ENCODE data around the gene CLDN4. TPM values are rescaled to one million over a fixed set of nuclear protein-coding genes. Genes with fewer than 3 reads are reported as not detected.

The CLDN4 gene
- total and polyA plus RNA-seq, 2 experiments from 2014 or later = 11.6 to 19.4 TPM

- no peak for TF ChIP-seq EZH2 (IDR thresholded peaks at IDR 0.05; ENCODE audit: low read depth, unreplicated experiment)
Measured at GRCh38 chr7:73879977-73880681, 49.3 kb downstream of the CLDN4 start (continued).

DNA sequence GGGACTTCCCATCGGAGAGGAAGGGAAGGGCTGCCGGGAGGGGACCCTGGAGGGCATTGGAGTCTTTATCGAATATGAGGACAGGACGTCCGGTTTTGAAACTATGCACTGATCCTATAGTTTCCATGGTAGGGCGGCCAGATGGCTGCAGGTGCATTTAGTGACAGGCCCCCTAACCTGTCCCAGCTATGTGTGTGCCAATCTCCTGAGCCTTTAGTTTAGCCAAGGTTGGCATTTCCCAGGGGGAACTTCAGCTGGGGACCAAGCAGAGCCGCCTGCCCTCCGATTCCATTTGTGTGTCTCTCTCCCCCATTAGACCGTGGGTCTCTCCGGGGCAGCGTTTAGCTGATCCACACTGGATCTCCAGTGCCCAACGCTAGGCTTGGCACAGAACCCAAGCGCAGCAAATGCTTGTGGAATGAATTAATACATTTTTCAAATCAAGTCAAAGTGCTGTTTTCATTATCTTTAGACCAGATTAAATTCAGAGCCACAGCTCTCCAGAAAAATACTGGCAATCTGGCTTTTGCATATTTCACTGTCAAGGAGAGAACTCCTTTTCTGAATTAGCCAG, 50.0 kb downstream of the CLDN4 start:
- Histone ChIP-seq H3K4me1 (ENCODE audit: insufficient read depth) (no peaks in the 10 kb centered on the region), H3K27ac (ENCODE audit: low read depth) (no peak overlapping the region), H3K79me2 (replicated peaks; ENCODE audit: insufficient read depth) (no peaks in the 10 kb centered on the region), H4K20me1 (replicated peaks; ENCODE audit: insufficient read depth) (no peaks in the 10 kb centered on the region), H3K9me2 (ENCODE audit: insufficient read depth) (no peaks in the 10 kb centered on the region), H3K4me2 (no peak overlapping the region), H3K27me3 (ENCODE audit: insufficient read depth) (no peaks in the 10 kb centered on the region), H3K36me3 (ENCODE audit: insufficient read depth) (no peaks in the 10 kb centered on the region), H3K4me3 (no peak overlapping the region), H2AFZ (no peak overlapping the region), H3F3A (replicated peaks; ENCODE audit: low read depth) (no peaks in the 10 kb centered on the region)
- H3K27me3 Mint-ChIP-seq (ENCODE audit: insufficient read depth, low read depth, poor library complexity) = peaks cover 2% of the 10 kb centered on the region
- H3K9me3 Mint-ChIP-seq = no peaks in the 10 kb centered on the region
- DNase-seq (ENCODE audit: low spot score) (no peak), ATAC-seq (no peak)
- H3K4me3 Mint-ChIP-seq = no peak overlapping the region
- no peak overlapping the region for H3K27ac Mint-ChIP-seq
- no peaks in the 10 kb centered on the region for H3K36me3 Mint-ChIP-seq (ENCODE audit: low read depth)
- peaks cover 3% of the 10 kb centered on the region; the same call in 2 of the 3 replicates for H3K4me1 Mint-ChIP-seq
- TF ChIP-seq ETS1 (IDR thresholded peaks at IDR 0.05) = no peak
- TF ChIP-seq CREB1 (CRISPR knock-in tag; IDR thresholded peaks at IDR 0.05; ENCODE audit: low read depth) = no peak
- TF ChIP-seq POLR2AphosphoS5 (IDR thresholded peaks at IDR 0.05; ENCODE audit: low read depth) = no peak
- TF ChIP-seq ZNF331 (CRISPR knock-in tag; IDR thresholded peaks at IDR 0.05; ENCODE audit: low read depth) = no peak
- TF ChIP-seq JUNB (IDR thresholded peaks at IDR 0.05; ENCODE audit: unreplicated experiment) = no peak
- TF ChIP-seq NANOG (IDR thresholded peaks at IDR 0.05; ENCODE audit: borderline replicate concordance) = no peak
- TF ChIP-seq EZH2 (IDR thresholded peaks at IDR 0.05; ENCODE audit: low read depth, unreplicated experiment) = no peak
- no peak for TF ChIP-seq EZH2phosphoT487 (IDR thresholded peaks at IDR 0.05; ENCODE audit: unreplicated experiment)
- TF ChIP-seq, protein P1, sequence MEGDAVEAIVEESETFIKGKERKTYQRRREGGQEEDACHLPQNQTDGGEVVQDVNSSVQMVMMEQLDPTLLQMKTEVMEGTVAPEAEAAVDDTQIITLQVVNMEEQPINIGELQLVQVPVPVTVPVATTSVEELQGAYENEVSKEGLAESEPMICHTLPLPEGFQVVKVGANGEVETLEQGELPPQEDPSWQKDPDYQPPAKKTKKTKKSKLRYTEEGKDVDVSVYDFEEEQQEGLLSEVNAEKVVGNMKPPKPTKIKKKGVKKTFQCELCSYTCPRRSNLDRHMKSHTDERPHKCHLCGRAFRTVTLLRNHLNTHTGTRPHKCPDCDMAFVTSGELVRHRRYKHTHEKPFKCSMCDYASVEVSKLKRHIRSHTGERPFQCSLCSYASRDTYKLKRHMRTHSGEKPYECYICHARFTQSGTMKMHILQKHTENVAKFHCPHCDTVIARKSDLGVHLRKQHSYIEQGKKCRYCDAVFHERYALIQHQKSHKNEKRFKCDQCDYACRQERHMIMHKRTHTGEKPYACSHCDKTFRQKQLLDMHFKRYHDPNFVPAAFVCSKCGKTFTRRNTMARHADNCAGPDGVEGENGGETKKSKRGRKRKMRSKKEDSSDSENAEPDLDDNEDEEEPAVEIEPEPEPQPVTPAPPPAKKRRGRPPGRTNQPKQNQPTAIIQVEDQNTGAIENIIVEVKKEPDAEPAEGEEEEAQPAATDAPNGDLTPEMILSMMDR (conservative IDR thresholded peaks at IDR 0.05; ENCODE audit: low read depth in 2 of 2) = no peak
- no peak for TF ChIP-seq ZNF114 (CRISPR knock-in tag; IDR thresholded peaks at IDR 0.05)
- no peak for TF ChIP-seq STAT1 (IDR thresholded peaks at IDR 0.05; ENCODE audit: unreplicated experiment)
- no peak for TF ChIP-seq ZNF462 (CRISPR knock-in tag; IDR thresholded peaks at IDR 0.05)
